Measurements from ENCODE around the gene SEC14L3.

- TF ChIP-seq CTCF (IDR thresholded peaks at IDR 0.05; ENCODE audit: low read depth, low read length) (no peak), POLR2A (IDR thresholded peaks at IDR 0.05; ENCODE audit: extremely low read depth, insufficient read length) (no peak), MYC (IDR thresholded peaks at IDR 0.05; ENCODE audit: low read depth, low read length) (no peak)
Observed at GRCh38 chr22:30469165-30469564, 2.7 kb downstream of the SEC14L3 start.
